ENCODE measurements around the gene ROBO2. TPM values are rescaled to one million over a fixed set of nuclear protein-coding genes. Genes with fewer than 3 reads are reported as not detected.

Gene ROBO2
- total and polyA plus RNA-seq, 11 donors = 0.04 to 0.93 (median 0.06) TPM; not detected in 6

- no peak overlapping the region for H3K27ac ChIP-seq
- DNase-seq = no peak
- H3K36me3 ChIP-seq = no peaks in the 10 kb centered on the region
- WGBS, 4 donors = 56 to 75% (median 72%) methylated on average over 2 of the region's 2 CpGs
- TF ChIP-seq, protein P1, sequence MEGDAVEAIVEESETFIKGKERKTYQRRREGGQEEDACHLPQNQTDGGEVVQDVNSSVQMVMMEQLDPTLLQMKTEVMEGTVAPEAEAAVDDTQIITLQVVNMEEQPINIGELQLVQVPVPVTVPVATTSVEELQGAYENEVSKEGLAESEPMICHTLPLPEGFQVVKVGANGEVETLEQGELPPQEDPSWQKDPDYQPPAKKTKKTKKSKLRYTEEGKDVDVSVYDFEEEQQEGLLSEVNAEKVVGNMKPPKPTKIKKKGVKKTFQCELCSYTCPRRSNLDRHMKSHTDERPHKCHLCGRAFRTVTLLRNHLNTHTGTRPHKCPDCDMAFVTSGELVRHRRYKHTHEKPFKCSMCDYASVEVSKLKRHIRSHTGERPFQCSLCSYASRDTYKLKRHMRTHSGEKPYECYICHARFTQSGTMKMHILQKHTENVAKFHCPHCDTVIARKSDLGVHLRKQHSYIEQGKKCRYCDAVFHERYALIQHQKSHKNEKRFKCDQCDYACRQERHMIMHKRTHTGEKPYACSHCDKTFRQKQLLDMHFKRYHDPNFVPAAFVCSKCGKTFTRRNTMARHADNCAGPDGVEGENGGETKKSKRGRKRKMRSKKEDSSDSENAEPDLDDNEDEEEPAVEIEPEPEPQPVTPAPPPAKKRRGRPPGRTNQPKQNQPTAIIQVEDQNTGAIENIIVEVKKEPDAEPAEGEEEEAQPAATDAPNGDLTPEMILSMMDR (IDR thresholded peaks at IDR 0.05) = no peak
- TF ChIP-seq POLR2A (IDR thresholded peaks at IDR 0.05) = no peak
- intact Hi-C loops (cut with DNase I) = no loop called here
- no peaks in the 10 kb centered on the region for H3K9me3 ChIP-seq
- H3K4me3 ChIP-seq = no peak overlapping the region
- ATAC-seq = no peak
- peaks cover 0 to 19% (median 7%) of the 10 kb centered on the region in 12 donors for H3K4me1 ChIP-seq
- peaks cover 0 to 56% (median 16%) of the 10 kb centered on the region in 9 donors for H3K27me3 ChIP-seq
Measured at GRCh38 chr3:77042343-77042742, 2.4 kb downstream of the ROBO2 start.

- intact Hi-C loops (cut with DNase I) = no loop called here
- Histone ChIP-seq H3K27ac (no peak overlapping the region), H3K27me3 (peaks cover 0 to 52% (median 16%) of the 10 kb centered on the region in 9 donors), H3K4me3 (no peak overlapping the region), H3K36me3 (no peaks in the 10 kb centered on the region), H3K9me3 (no peaks in the 10 kb centered on the region), H3K4me1 (peaks cover 0 to 19% (median 7%) of the 10 kb centered on the region in 12 donors)
- ATAC-seq = no peak
- WGBS, 4 donors = 18 to 27% (median 20%) methylated on average over 2 of the region's 2 CpGs
- no peak for DNase-seq
- TF ChIP-seq POLR2A (IDR thresholded peaks at IDR 0.05) = no peak
- TF ChIP-seq, protein P1 (IDR thresholded peaks at IDR 0.05) = peak in 1 of 12 donors; percentile 13
Measured at GRCh38 chr3:77042882-77043281, 3.0 kb downstream of the ROBO2 start.

GRCh38 chr3:77045686-77046085, 5.8 kb downstream of the ROBO2 start:
- Histone ChIP-seq H3K4me1 (no peaks in the 10 kb centered on the region), H3K9me3 (no peaks in the 10 kb centered on the region), H3K27ac (no peak overlapping the region), H3K36me3 (no peaks in the 10 kb centered on the region), H3K4me3 (no peak overlapping the region), H3K27me3 (peaks cover 0 to 35% (median 0%) of the 10 kb centered on the region in 9 donors)
- 96 to 98% (median 97%) methylated on average over 3 of the region's 3 CpGs for WGBS, 4 donors
- TF ChIP-seq POLR2A (IDR thresholded peaks at IDR 0.05) = no peak
- TF ChIP-seq, protein P1 (IDR thresholded peaks at IDR 0.05) = no peak
- DNase-seq = no peak
- ATAC-seq = no peak
- intact Hi-C loops (cut with DNase I) = no loop called here

- no peak overlapping the region for H3K27ac ChIP-seq
- H3K27me3 ChIP-seq = peaks cover 0 to 21% (median 0%) of the 10 kb centered on the region in 9 donors
- intact Hi-C loops (cut with DNase I) = no loop called here
- H3K36me3 ChIP-seq = no peaks in the 10 kb centered on the region
- WGBS, 4 donors = 84 to 89% (median 86%) methylated on average over 5 of the region's 5 CpGs
- no peak for ATAC-seq
- H3K4me3 ChIP-seq = no peak overlapping the region
- TF ChIP-seq, protein P1 (IDR thresholded peaks at IDR 0.05) = no peak
- TF ChIP-seq POLR2A (IDR thresholded peaks at IDR 0.05) = no peak
- no peaks in the 10 kb centered on the region for H3K4me1 ChIP-seq
- no peaks in the 10 kb centered on the region for H3K9me3 ChIP-seq
- DNase-seq = no peak
Measured at GRCh38 chr3:77048186-77048585, 8.3 kb downstream of the ROBO2 start.

Measured in heart left ventricle (tissue), 16 donors.